Activated CD8-positive, alpha-beta memory T cell treated with anti-CD3 and anti-CD28 coated beads, Interleukin-2, amount 50 U/mL, for 24 hours (primary cell): ENCODE data around the gene BSDC1.

Source experiments
- DNase-seq: peaks from one replicate; pipeline ENCODE4 v3.0.0-alpha.2; 2020; ENCODE audit errors: extremely low read depth

Gene BSDC1

GRCh38 chr1:32394890-32395432 lies 720 bp upstream of the BSDC1 start:
- no peak for DNase-seq

- no peak for DNase-seq
Observed at GRCh38 chr1:32393832-32394140, 455 bp downstream of the BSDC1 start.

- DNase-seq: no peak
Observed at GRCh38 chr1:32393136-32393535, 1.1 kb downstream of the BSDC1 start.

GRCh38 chr1:32392325-32392724 lies 1.9 kb downstream of the BSDC1 start:
- DNase-seq: no peak

- DNase-seq: no peak
Observed at GRCh38 chr1:32390904-32391870, 3.1 kb downstream of the BSDC1 start.

GRCh38 chr1:32388641-32389040 lies 5.6 kb downstream of the BSDC1 start:
- no peak for DNase-seq

GRCh38 chr1:32386676-32387392 lies 7.4 kb downstream of the BSDC1 start:
- no peak for DNase-seq

- DNase-seq: no peak
Observed at GRCh38 chr1:32380057-32380456, 14.2 kb downstream of the BSDC1 start.

- DNase-seq: no peak
Observed at GRCh38 chr1:32377541-32378220, 16.6 kb downstream of the BSDC1 start.

- DNase-seq: no peak
Observed at GRCh38 chr1:32376199-32376598, 18.0 kb downstream of the BSDC1 start.

GRCh38 chr1:32373996-32374592 lies 20.1 kb downstream of the BSDC1 start:
- no peak for DNase-seq

- no peak for DNase-seq
Observed at GRCh38 chr1:32372149-32372756, 22.0 kb downstream of the BSDC1 start.

GRCh38 chr1:32367912-32368635 lies 26.2 kb downstream of the BSDC1 start:
- DNase-seq: no peak

- DNase-seq: no peak
Observed at GRCh38 chr1:32365445-32365844, 28.8 kb downstream of the BSDC1 start.

GRCh38 chr1:32364836-32365235 lies 29.4 kb downstream of the BSDC1 start:
- no peak for DNase-seq

GRCh38 chr1:32363713-32364112 lies 30.5 kb downstream of the BSDC1 start:
- no peak for DNase-seq

- DNase-seq: no peak
Observed at GRCh38 chr1:32362474-32363313, 31.5 kb downstream of the BSDC1 start, which contains the start of the genes FAM229A and TSSK3. TSS of gene FAM229A (minus strand) at chr1:32362485. CDS start at chr1:32362091, 394 bp downstream. TSS of gene TSSK3 (plus strand) at chr1:32362539. CDS start at chr1:32362702, 163 bp downstream.

- DNase-seq: no peak
Observed at GRCh38 chr1:32361674-32362473, 32.4 kb downstream of the BSDC1 start.

- DNase-seq: no peak
Observed at GRCh38 chr1:32361308-32361673, 33.0 kb downstream of the BSDC1 start.
